ENCODE data around the gene FLNB. TPM values are rescaled to one million over a fixed set of nuclear protein-coding genes. Genes with fewer than 3 reads are reported as not detected.

The FLNB gene
- total RNA-seq, 1 experiment from 2014 or later, result 41.2 TPM

- Histone ChIP-seq H3K4me1 (ENCODE audit: insufficient read depth, low read length, poor library complexity, severe bottlenecking) (no peaks in the 10 kb centered on the region), H3K27ac (ENCODE audit: low read depth, low read length, poor library complexity, severe bottlenecking) (no peak overlapping the region), H3K27me3 (replicated peaks; ENCODE audit: insufficient read depth, low read depth, low read length, poor library complexity) (no peaks in the 10 kb centered on the region), H3K4me3 (ENCODE audit: low read depth, low read length, poor library complexity, severe bottlenecking) (no peak overlapping the region), H3K9me3 (ENCODE audit: low read depth, low read length, poor library complexity, severe bottlenecking) (no peaks in the 10 kb centered on the region), H3K36me3 (ENCODE audit: insufficient read depth, low read length, poor library complexity, severe bottlenecking) (no peaks in the 10 kb centered on the region)
- intact Hi-C loops (cut with micrococcal nuclease; ENCODE audit: unreplicated experiment), result no loop called here
- ChIA-PET POLR2A (ENCODE audit: low non-redundant PET) (no interaction called here), CTCF (no interaction called here)
- BruUV-seq (replicated peaks), result no TSS peak
- no peak for DNase-seq (ENCODE audit: low spot score)
- TF ChIP-seq CTCF (conservative IDR thresholded peaks at IDR 0.05; ENCODE audit: low read depth, low read length) (no peak), EZH2 (IDR thresholded peaks at IDR 0.05; ENCODE audit: borderline replicate concordance, low read depth, low read length, poor library complexity, severe bottlenecking) (no peak)
Measured at GRCh38 chr3:57992452-57993213, 15.6 kb upstream of the FLNB start.

GRCh38 chr3:57998366-57999283 lies 9.6 kb upstream of the FLNB start:
- H3K4me3 ChIP-seq (ENCODE audit: low read depth, low read length, poor library complexity, severe bottlenecking), result no peak overlapping the region
- TF ChIP-seq CTCF (conservative IDR thresholded peaks at IDR 0.05; ENCODE audit: low read depth, low read length) (no peak), EZH2 (IDR thresholded peaks at IDR 0.05; ENCODE audit: borderline replicate concordance, low read depth, low read length, poor library complexity, severe bottlenecking) (no peak)
- no TSS peak for BruUV-seq (replicated peaks)
- intact Hi-C loops (cut with micrococcal nuclease; ENCODE audit: unreplicated experiment), result no loop called here
- CTCF ChIA-PET, result no interaction called here
- no peaks in the 10 kb centered on the region for H3K27me3 ChIP-seq (replicated peaks; ENCODE audit: insufficient read depth, low read depth, low read length, poor library complexity)
- H3K9me3 ChIP-seq (ENCODE audit: low read depth, low read length, poor library complexity, severe bottlenecking), result no peaks in the 10 kb centered on the region
- POLR2A ChIA-PET (ENCODE audit: low non-redundant PET), result no interaction called here
- H3K4me1 ChIP-seq (ENCODE audit: insufficient read depth, low read length, poor library complexity, severe bottlenecking), result no peaks in the 10 kb centered on the region
- DNase-seq (ENCODE audit: low spot score), result no peak
- no peaks in the 10 kb centered on the region for H3K36me3 ChIP-seq (ENCODE audit: insufficient read depth, low read length, poor library complexity, severe bottlenecking)
- no peak overlapping the region for H3K27ac ChIP-seq (ENCODE audit: low read depth, low read length, poor library complexity, severe bottlenecking)

- H3K27ac ChIP-seq (ENCODE audit: low read depth, low read length, poor library complexity, severe bottlenecking), result no peak overlapping the region
- ChIA-PET POLR2A (ENCODE audit: low non-redundant PET) (interaction anchor here (0.5 kb wide), 1 partner anchor 423 kb away, joined by 6 read pairs; no protein-coding TSS in a partner anchor), CTCF (no interaction called here)
- BruUV-seq (replicated peaks), result no TSS peak
- H3K4me3 ChIP-seq (ENCODE audit: low read depth, low read length, poor library complexity, severe bottlenecking), result no peak overlapping the region
- no peaks in the 10 kb centered on the region for H3K27me3 ChIP-seq (replicated peaks; ENCODE audit: insufficient read depth, low read depth, low read length, poor library complexity)
- no peak for TF ChIP-seq CTCF (conservative IDR thresholded peaks at IDR 0.05; ENCODE audit: low read depth, low read length)
- TF ChIP-seq EZH2 (IDR thresholded peaks at IDR 0.05; ENCODE audit: borderline replicate concordance, low read depth, low read length, poor library complexity, severe bottlenecking), result no peak
- DNase-seq (ENCODE audit: low spot score), result no peak
- H3K36me3 ChIP-seq (ENCODE audit: insufficient read depth, low read length, poor library complexity, severe bottlenecking), result no peaks in the 10 kb centered on the region
- H3K4me1 ChIP-seq (ENCODE audit: insufficient read depth, low read length, poor library complexity, severe bottlenecking), result no peaks in the 10 kb centered on the region
- intact Hi-C loops (cut with micrococcal nuclease; ENCODE audit: unreplicated experiment), result no loop called here
- H3K9me3 ChIP-seq (ENCODE audit: low read depth, low read length, poor library complexity, severe bottlenecking), result no peaks in the 10 kb centered on the region
Measured at GRCh38 chr3:57999417-58000115, 8.7 kb upstream of the FLNB start.

Data from A673 (cell line).